ENCODE data around the gene BAIAP2.

The BAIAP2 gene

GRCh38 chr17:81090361-81091136 is 55.6 kb downstream of the BAIAP2 start:
- peak; percentile 75 for DNase-seq (ENCODE audit: low spot score)

GRCh38 chr17:81091154-81091553 is 56.2 kb downstream of the BAIAP2 start:
- DNase-seq (ENCODE audit: low spot score): no peak

DNA sequence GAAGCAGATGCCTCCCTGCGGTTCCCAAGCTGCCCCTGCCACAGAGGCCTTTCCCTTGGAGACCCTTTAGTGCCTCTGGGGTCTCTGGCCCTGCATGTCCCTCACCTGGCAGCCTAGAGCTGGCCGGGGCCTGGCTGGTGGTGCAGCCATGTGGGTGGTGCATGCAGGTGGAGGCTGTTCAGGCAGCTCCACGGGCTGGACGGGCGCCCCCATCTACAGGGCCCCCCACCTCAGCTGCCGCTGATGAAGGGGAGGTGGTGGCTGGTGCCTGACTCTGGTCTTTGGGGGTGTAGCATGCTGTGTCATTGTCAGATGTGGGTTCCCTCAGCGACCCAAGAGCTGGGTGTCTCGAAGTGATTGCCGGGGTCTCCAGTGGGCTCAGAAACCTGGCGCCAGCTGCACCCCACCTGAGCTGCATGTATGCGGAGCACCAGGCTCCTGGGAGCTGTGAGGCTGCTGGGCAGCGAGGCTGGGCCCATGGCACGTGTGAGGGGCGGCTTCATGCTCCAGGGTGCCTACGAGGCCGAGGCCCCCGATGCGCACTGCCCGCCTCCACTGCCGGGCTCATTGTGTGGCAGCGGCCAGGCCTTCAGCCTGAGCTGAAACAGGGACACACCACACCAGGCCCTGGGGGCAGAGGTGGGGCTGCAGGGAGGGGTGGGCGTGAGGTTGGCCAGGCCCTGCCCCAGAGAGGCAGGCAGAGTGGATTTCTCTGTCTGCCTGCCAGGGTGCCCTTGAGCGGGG is 57.0 kb downstream of the BAIAP2 start:
- no peak for DNase-seq (ENCODE audit: low spot score)

DNA sequence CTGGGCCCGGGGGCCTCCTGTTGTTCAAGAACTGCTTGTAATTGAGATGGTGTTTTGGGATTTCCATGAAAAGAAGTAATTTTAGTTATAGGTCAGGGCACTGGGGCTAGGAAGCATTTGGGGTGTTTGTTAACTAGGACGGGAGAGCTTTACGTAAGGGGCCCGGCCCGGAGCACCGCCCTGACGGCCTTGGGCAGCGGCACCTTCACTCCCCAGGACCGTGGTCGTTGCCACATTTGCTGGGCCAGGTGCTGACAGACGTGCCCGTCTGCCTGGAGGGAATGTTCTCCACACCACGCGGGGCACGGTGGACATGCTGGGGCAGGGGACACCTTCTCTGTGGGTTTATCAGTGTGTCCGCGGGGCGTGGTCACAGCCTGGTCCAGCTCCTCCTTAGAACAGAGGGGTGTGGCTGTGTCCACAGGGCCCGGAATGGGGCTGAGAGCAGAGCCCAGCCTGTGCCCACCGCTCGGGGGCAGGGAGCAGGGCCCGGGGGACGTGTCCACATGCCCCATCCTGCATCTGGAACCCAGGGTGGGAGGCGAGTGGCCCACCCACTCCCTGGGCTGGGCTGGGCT is 57.7 kb downstream of the BAIAP2 start:
- no peak for DNase-seq (ENCODE audit: low spot score)

DNA sequence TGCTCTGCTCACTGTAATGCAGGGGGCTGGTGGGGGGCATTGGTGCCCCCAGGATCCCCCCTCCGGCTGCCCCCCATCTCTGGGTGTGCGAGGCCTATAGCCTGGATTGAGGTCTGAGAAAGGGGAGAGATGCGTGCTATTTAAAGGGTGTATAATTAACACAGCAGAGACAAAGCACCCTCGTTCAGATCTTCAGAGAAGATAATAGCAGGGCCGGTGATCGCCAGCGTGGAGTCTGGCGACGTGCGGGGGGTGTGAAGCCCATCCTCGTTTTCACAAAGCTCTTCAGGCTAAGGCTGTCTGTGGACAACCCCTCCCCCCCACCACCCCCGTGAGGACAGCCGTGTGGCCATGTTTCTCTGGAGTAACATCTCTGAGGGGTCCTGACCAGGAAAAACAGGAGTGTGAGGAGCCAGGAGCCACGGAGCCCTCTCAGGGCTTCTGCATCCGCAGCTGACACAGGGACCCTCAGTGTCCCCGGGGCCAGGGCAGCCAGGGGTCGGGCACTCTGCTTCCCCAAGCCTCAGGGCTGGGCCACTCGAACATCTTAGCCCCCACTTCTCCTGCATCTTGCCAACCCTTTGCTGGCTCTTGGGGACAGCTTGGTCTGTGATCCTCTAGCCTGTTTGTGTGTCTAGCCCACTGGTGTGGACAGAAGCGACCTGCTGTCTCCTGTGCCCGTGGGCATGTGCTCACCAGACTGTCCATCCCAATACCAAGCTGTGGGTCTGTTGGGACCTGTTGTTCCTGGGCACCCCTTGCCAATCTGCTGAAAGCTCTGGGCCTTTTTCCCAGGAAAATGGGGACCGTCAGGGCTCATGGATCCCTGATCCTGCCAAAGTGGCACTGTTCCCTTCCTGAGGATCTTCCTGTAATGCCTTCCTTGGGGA is 58.9 kb downstream of the BAIAP2 start:
- no peak for DNase-seq (ENCODE audit: low spot score)

- peak; percentile 80 for DNase-seq (ENCODE audit: low spot score)
These were observed 59.8 kb downstream of the BAIAP2 start for GRCh38 chr17:81094509-81095382.

GRCh38 chr17:81095383-81095762 is 60.4 kb downstream of the BAIAP2 start:
- DNase-seq (ENCODE audit: low spot score): no peak

DNA sequence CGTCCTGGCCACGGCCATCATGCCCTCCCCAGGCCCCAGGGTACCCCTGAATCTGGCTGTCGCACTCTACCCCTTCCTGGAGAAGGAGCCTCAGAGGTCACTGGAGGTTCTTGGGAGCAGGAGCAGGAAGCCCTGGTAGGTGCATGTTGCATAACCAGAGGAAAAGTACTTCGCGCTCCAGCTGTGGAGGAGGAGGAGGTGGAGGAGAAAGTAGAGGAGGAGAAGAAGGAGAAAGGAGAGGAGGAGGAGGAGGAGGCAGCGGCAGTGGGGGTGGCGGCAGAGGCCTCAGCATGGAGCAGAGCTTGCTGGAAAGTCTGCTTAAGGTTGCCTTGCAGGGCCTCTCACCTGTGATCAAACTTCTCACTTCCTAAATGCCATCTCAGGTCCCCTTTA is 61.8 kb downstream of the BAIAP2 start:
- no peak for DNase-seq (ENCODE audit: low spot score)

DNA sequence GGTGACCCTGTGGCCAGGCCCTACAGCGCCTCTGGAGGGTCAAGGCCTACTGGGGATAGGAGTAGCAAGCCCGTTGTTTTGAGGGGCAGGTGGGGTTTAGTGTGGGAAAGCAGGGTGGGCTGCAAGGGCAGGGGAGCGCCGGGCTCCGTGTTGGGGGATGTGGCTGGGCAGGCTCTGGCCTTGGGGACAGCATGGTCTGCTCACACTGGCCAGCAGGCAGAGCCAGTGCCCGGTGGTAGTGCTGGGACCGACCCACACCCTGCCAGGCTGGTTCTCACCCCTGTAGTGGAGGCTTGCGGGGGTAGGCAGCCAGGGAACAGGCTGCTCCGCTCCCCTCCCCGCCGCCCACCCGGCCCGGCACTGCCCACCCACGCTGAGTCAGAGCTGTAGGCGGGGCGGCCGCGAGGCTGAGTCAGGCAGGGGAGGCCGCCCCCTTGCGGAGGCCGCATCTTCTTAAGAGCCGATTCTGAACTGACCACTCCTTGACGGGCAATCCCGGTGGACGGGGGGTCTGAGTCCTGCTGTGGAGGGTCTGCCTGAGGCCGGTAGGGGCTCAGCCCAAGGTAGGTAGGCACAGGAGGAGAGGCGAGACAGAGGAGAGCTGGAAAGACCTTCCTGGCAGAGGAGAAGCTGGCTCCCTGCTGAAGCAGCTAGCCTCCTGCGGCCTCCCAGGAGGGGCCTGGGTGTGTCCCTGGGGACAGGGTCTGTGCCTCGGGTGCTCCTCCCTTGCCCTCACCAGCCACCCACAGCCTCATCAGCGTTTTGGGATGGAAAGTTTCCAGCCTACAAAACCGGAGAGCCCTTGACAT is 62.4 kb downstream of the BAIAP2 start:
- DNase-seq (ENCODE audit: low spot score): peak; percentile 88

- DNase-seq (ENCODE audit: low spot score): no peak
These were observed 63.0 kb downstream of the BAIAP2 start for GRCh38 chr17:81097943-81098308.

DNA sequence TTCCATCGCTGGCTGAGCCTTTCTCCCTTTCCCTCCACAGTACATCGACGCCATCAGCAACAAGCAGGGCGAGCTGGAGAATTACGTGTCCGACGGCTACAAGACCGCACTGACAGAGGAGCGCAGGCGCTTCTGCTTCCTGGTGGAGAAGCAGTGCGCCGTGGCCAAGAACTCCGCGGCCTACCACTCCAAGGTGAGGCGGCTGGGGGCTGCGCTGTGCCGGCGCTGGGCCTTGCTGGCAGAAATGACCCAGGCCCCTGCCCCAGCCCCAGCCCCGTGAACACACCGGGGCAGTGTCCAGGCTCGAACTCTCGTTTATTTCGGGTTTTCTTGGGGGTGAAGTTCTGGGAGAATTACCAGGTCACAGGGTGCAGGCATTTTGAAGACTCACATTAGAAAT is 64.9 kb downstream of the BAIAP2 start:
- no peak for DNase-seq (ENCODE audit: low spot score)

DNA sequence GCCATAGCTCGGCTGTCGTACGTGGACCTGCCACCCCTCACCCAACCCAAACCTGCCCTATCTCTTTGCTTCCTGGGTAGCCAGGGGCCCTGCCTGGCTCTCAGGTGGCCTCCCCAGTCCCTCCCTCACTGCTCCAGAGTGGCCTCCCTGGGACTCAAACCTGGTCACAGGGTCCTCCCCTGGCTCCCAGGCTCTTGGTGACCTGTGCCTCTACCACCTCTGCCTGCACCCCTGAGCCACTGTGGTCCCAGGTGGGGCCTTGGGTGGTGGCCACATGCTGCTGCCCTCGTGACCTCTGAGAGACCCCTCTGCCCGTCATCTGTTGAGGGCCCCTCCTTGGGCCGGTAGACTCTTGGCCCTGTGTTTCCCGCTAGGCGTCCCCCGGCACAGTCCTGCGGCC is 65.7 kb downstream of the BAIAP2 start:
- DNase-seq (ENCODE audit: low spot score): no peak

- DNase-seq (ENCODE audit: low spot score): peak; percentile 89
These were observed 66.8 kb downstream of the BAIAP2 start for GRCh38 chr17:81101614-81102306.

- no peak for DNase-seq (ENCODE audit: low spot score)
These were observed 67.4 kb downstream of the BAIAP2 start for GRCh38 chr17:81102352-81102751.

DNA sequence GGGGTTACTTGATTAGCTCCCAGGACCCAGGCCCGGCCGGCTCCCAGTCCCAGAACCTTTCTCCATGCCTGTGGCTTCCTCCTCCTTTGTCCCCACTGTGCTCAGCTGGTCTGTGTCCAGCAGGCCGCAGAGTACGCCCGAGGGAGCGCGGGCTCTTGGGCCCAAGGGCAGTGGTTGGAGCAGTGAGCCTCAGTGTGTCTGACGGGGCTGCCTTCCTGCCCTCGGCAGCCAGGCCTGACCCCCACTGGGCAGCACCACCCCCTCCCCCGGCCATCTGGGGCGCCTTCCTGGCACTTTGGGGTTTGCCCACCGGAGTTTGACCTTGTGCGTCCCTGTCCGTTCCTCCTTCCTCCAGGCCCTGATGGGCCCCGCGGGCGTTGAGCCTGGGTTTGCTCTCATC is 67.9 kb downstream of the BAIAP2 start:
- DNase-seq (ENCODE audit: low spot score): no peak

DNA sequence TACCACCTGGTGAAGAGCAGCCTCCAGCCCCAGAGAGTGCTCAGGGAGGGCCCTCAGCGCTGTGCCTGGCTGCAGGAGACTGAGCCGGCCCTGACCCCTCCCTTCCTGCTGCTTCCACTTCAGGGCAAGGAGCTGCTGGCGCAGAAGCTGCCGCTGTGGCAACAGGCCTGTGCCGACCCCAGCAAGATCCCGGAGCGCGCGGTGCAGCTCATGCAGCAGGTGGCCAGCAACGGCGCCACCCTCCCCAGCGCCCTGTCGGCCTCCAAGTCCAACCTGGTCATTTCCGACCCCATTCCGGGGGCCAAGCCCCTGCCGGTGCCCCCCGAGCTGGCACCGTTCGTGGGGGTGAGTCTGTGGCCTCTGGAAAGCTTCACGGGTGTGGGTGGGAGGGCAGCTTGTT is 68.4 kb downstream of the BAIAP2 start:
- DNase-seq (ENCODE audit: low spot score): no peak

DNA sequence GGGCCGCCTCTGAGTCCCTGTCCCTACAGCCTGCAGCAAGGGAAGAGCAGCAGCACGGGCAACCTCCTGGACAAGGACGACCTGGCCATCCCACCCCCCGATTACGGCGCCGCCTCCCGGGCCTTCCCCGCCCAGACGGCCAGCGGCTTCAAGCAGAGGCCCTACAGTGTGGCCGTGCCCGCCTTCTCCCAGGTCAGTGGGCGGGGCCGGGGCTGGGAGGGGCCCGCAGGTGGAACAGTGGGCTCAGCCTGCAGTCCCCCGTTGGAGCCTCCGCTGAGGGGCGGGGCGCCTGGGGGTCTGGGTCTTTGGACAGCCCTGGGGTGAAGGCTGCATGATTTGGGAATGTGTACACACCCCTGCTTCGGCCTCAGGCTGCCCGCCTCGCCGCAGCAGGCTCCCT is 71.8 kb downstream of the BAIAP2 start:
- DNase-seq (ENCODE audit: low spot score): no peak

GRCh38 chr17:81108220-81108619 is 73.3 kb downstream of the BAIAP2 start:
- DNase-seq (ENCODE audit: low spot score): no peak

DNA sequence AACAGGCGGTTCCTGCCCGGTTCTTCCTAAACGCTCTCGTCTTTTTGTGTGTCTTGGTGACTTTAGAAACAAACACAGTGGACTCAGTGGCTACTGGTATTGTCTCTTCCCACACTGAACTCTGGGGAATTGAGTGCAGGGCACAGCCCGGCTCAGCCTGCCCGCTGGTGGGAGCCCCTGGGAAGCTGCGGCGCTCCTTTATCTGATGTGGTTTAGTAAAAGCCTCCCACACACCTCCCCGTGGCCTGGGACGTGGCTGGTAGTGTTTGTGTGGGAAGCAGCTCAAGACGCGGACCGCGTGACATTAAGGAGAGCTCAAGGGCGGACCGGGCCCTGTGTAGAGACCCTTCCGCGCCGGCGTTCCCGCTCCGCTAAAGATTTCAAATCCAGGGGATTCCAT is 75.0 kb downstream of the BAIAP2 start:
- no peak for DNase-seq (ENCODE audit: low spot score)

DNA sequence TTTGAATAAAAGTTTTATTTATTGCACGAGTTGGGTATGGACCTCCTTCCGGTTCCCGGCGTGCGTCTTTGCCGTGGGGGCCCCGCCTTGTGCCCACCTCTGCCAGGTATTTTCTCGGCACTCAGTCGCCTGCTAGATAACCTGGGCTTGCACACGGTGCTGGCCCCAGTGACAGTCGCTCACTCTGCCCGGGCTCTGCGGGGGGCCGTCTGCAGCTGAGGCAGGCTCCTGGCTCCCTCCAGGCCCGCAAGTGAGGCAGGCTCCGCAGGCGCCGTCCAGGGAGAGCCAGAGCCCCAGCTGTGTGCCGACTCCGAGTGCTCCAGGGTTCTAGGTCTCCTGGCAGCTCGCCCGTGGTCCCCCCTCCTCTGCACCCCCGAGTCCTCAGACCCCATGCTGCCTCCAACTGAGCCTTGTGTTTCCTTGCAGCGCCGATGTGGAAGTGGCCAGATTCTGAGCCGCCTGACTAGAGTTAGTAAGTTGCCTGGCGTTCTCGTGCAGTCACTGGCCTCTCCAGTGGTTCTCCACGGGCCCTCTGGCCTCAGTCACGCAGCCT is 75.6 kb downstream of the BAIAP2 start:
- no peak for DNase-seq (ENCODE audit: low spot score)

Data from left forelimb (tissue), 1 donor.